WTC11 (cell line): ENCODE data around the gene SNRNP70. TPM values are rescaled to one million over a fixed set of nuclear protein-coding genes. Genes with fewer than 3 reads are reported as not detected.
A peak's percentile ranks its signal among the peaks of the same experiment; 100 is the strongest.

Experiments
- CBFB ChIP-seq: sonication (generic); formaldehyde crosslinking; IDR thresholded peaks from 2 replicates; pipeline ENCODE4 v1.8.1; 2022; ENCODE audit warnings: mild to moderate bottlenecking, low read depth, missing genetic modification reagents
- CREM ChIP-seq: sonication (generic); formaldehyde crosslinking; IDR thresholded peaks from 2 replicates; pipeline ENCODE4 v1.8.1; 2022; ENCODE audit warnings: mild to moderate bottlenecking, missing genetic modification reagents, moderate library complexity
- ELF4 ChIP-seq: sonication (generic); formaldehyde crosslinking; IDR thresholded peaks from 2 replicates; pipeline ENCODE4 v1.8.1; 2022; ENCODE audit warnings: low read depth, mild to moderate bottlenecking, moderate library complexity, missing genetic modification reagents
- FOXJ3 ChIP-seq: sonication (generic); formaldehyde crosslinking; IDR thresholded peaks from 2 replicates; pipeline ENCODE4 v1.9.0; 2021; ENCODE audit warnings: missing genetic modification reagents, mild to moderate bottlenecking, borderline replicate concordance
- GABPB1 ChIP-seq: sonication (generic); formaldehyde crosslinking; IDR thresholded peaks from 2 replicates; pipeline ENCODE4 v1.8.1; 2023; ENCODE audit warnings: mild to moderate bottlenecking, missing genetic modification reagents
- GRHL2 ChIP-seq: fragments of 250-450 bp; sonication (Bioruptor Pico); IDR thresholded peaks from 2 replicates; pipeline ENCODE4 v1.8.0; 2022; ENCODE audit warnings: mild to moderate bottlenecking, moderate library complexity; ENCODE audit not compliant: insufficient replicate concordance, severe bottlenecking
- HMGA2 ChIP-seq: fragments of 250-450 bp; sonication (Bioruptor Pico); IDR thresholded peaks from 2 replicates; pipeline ENCODE4 v1.4.0; 2021; ENCODE audit warnings: mild to moderate bottlenecking, moderate library complexity
- JUN ChIP-seq: sonication (generic); formaldehyde crosslinking; IDR thresholded peaks from 2 replicates; pipeline ENCODE4 v1.8.0; 2023; ENCODE audit warnings: mild to moderate bottlenecking, missing genetic modification reagents
- KAT7 ChIP-seq: sonication (generic); formaldehyde crosslinking; IDR thresholded peaks from 2 replicates; pipeline ENCODE4 v1.8.1; 2023; ENCODE audit warnings: missing genetic modification reagents, mild to moderate bottlenecking, borderline replicate concordance
- MYBL2 ChIP-seq: sonication (generic); formaldehyde crosslinking; IDR thresholded peaks from 2 replicates; pipeline ENCODE4 v1.8.1; 2023; ENCODE audit warnings: mild to moderate bottlenecking, moderate library complexity, missing genetic modification reagents
- NFYB ChIP-seq: sonication (generic); formaldehyde crosslinking; conservative IDR thresholded peaks from 2 replicates; pipeline ENCODE4 v1.8.0; 2022; ENCODE audit warnings: low read depth, missing genetic modification reagents
- NR1H2 ChIP-seq: sonication (generic); formaldehyde crosslinking; IDR thresholded peaks from 2 replicates; pipeline ENCODE4 v1.9.0; 2021; ENCODE audit warnings: mild to moderate bottlenecking, moderate library complexity, missing genetic modification reagents
- NR3C1 ChIP-seq: sonication (generic); formaldehyde crosslinking; conservative IDR thresholded peaks from 2 replicates; pipeline ENCODE4 v1.8.1; 2023; ENCODE audit warnings: low read depth, mild to moderate bottlenecking, missing genetic modification reagents
- OVOL2 ChIP-seq: fragments of 250-450 bp; sonication (Bioruptor Pico); IDR thresholded peaks from 2 replicates; pipeline ENCODE4 v1.9.0; 2021; ENCODE audit warnings: mild to moderate bottlenecking, borderline replicate concordance
- PRRX2 ChIP-seq: fragments of 250-450 bp; sonication (Bioruptor Pico); IDR thresholded peaks from 2 replicates; pipeline ENCODE4 v1.8.0; 2021; ENCODE audit warnings: mild to moderate bottlenecking
- SMAD3 ChIP-seq: sonication (generic); formaldehyde crosslinking; IDR thresholded peaks from 2 replicates; pipeline ENCODE4 v1.8.0; 2022; ENCODE audit warnings: missing genetic modification reagents, mild to moderate bottlenecking, borderline replicate concordance
- SMAD4 ChIP-seq: sonication (generic); formaldehyde crosslinking; IDR thresholded peaks from 2 replicates; pipeline ENCODE4 v1.8.0; 2022; ENCODE audit warnings: mild to moderate bottlenecking, missing genetic modification reagents
- SP1 ChIP-seq: sonication (generic); formaldehyde crosslinking; conservative IDR thresholded peaks from 2 replicates; pipeline ENCODE4 v1.8.1; 2022; ENCODE audit warnings: missing genetic modification reagents
- ZNF121 ChIP-seq: sonication (generic); formaldehyde crosslinking; IDR thresholded peaks from 2 replicates; pipeline ENCODE4 v1.8.0; 2023; ENCODE audit warnings: missing genetic modification reagents
- ZNF219 ChIP-seq: sonication (generic); formaldehyde crosslinking; IDR thresholded peaks from 2 replicates; pipeline ENCODE4 v1.8.0; 2023; ENCODE audit warnings: missing genetic modification reagents, mild to moderate bottlenecking, borderline replicate concordance
- ZNF671 ChIP-seq: fragments of 250-450 bp; sonication (Bioruptor Pico); IDR thresholded peaks from 2 replicates; pipeline ENCODE4 v1.8.0; 2021; ENCODE audit warnings: mild to moderate bottlenecking
- total RNA-seq: library from RNA; stranded (reverse); gene quantifications from 3 replicates; pipeline ENCODE4 v1.2.3, GENCODE V29; 2021
- TF ChIP-seq, protein P1 (sequence below): fragments of 200-600 bp; IDR thresholded peaks from 2 replicates; pipeline ENCODE4 v1.8.0; 2022; ENCODE audit warnings: antibody characterized with exemption
- TF ChIP-seq, protein P2 (sequence below): sonication (generic); formaldehyde crosslinking; IDR thresholded peaks from 2 replicates; pipeline ENCODE4 v1.8.1; 2022; ENCODE audit warnings: mild to moderate bottlenecking, missing genetic modification reagents, moderate library complexity, borderline replicate concordance
- TF ChIP-seq, protein P3 (sequence below): fragments of 250-450 bp; sonication (Bioruptor Pico); IDR thresholded peaks from 2 replicates; pipeline ENCODE4 v1.9.0; 2021; ENCODE audit warnings: mild to moderate bottlenecking
- TF ChIP-seq, protein P4 (sequence below): fragments of 250-450 bp; sonication (Bioruptor Pico); IDR thresholded peaks from 2 replicates; pipeline ENCODE4 v1.9.0; 2021; ENCODE audit warnings: mild to moderate bottlenecking
- TF ChIP-seq, protein P5 (sequence below): fragments of 250-450 bp; sonication (Bioruptor Pico); conservative IDR thresholded peaks from 2 replicates; pipeline ENCODE4 v1.9.0; 2021; ENCODE audit warnings: mild to moderate bottlenecking
- TF ChIP-seq, protein P6 (sequence below): sonication (generic); formaldehyde crosslinking; IDR thresholded peaks from 2 replicates; pipeline ENCODE4 v1.8.1; 2023; ENCODE audit warnings: mild to moderate bottlenecking, missing genetic modification reagents, moderate library complexity
- TF ChIP-seq, protein P7 (sequence below): fragments of 250-450 bp; sonication (Bioruptor Pico); IDR thresholded peaks from 2 replicates; pipeline ENCODE4 v1.9.0; 2021; ENCODE audit warnings: moderate library complexity, mild to moderate bottlenecking, inconsistent platforms, borderline replicate concordance
- TF ChIP-seq, protein P8 (sequence below): sonication (generic); formaldehyde crosslinking; IDR thresholded peaks from 2 replicates; pipeline ENCODE4 v1.8.1; 2022; ENCODE audit warnings: low read depth, mild to moderate bottlenecking, moderate library complexity, missing genetic modification reagents, borderline replicate concordance

The SNRNP70 gene
- total RNA-seq, 1 experiment from 2014 or later, result 266 TPM

DNA sequence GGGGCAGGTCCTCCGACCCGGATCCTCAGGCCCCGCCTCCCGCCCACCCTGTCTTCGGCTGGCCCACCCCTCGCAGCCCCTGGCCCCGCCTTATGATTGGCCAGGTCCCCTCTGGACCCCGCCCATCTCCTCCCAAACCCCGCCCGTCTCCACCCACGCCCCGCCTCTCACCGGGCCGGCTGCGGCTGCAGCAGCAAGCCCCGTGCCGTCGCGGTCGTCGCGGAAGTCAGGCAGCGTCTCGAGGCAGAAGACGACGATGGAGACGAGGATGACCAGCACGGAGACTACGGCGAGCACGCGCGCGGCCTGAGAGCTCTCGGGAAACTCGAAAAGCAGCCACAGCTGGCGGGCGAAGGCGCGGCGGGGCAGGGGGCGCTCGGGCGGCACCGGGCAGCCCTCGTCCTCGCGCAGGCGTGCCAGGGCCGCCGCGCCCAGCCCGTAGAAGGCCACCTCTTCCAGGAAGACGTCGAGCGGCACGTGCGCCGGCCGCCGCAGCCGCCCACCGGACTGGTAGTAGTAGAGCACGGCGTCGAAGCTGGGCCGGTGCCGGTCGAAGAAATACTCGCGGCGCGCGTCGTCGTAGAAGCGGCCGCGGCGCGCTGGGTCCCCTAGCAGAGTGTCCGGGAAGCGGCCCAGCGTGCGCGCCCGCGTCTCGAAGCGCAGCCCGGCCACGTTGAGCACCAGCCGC lies 13.2 kb upstream of the SNRNP70 start (continued):
- TF ChIP-seq NR1H2 (CRISPR knock-in tag) (no peak), ZNF219 (CRISPR knock-in tag) (peak; percentile 78), NR3C1 (peak; percentile 85; the same call in 1 of the 2 replicates), ZNF671 (CRISPR knock-in tag) (no peak), CREM (CRISPR knock-in tag) (peak; percentile 65; the same call in 1 of the 2 replicates), ZNF121 (no peak), MYBL2 (CRISPR knock-in tag) (peak; percentile 91), SMAD4 (CRISPR knock-in tag) (peak; percentile 46; the same call in 1 of the 2 replicates), HMGA2 (CRISPR knock-in tag) (no peak), PRRX2 (no peak), ELF4 (CRISPR knock-in tag) (peak; percentile 66), JUN (peak; percentile 98), SMAD3 (CRISPR knock-in tag) (peak; percentile 60; the same call in 1 of the 2 replicates), NFYB (CRISPR knock-in tag) (peak; percentile 9; the same call in 1 of the 2 replicates), CBFB (CRISPR knock-in tag) (peak; percentile 69; the same call in 1 of the 2 replicates), GRHL2 (CRISPR knock-in tag) (no peak), GABPB1 (CRISPR knock-in tag) (no peak), SP1 (peak; percentile 80), OVOL2 (CRISPR knock-in tag) (no peak), KAT7 (CRISPR knock-in tag) (no peak), FOXJ3 (CRISPR knock-in tag) (no peak)
- TF ChIP-seq, protein P1, sequence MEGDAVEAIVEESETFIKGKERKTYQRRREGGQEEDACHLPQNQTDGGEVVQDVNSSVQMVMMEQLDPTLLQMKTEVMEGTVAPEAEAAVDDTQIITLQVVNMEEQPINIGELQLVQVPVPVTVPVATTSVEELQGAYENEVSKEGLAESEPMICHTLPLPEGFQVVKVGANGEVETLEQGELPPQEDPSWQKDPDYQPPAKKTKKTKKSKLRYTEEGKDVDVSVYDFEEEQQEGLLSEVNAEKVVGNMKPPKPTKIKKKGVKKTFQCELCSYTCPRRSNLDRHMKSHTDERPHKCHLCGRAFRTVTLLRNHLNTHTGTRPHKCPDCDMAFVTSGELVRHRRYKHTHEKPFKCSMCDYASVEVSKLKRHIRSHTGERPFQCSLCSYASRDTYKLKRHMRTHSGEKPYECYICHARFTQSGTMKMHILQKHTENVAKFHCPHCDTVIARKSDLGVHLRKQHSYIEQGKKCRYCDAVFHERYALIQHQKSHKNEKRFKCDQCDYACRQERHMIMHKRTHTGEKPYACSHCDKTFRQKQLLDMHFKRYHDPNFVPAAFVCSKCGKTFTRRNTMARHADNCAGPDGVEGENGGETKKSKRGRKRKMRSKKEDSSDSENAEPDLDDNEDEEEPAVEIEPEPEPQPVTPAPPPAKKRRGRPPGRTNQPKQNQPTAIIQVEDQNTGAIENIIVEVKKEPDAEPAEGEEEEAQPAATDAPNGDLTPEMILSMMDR, result no peak
- TF ChIP-seq, protein P2, sequence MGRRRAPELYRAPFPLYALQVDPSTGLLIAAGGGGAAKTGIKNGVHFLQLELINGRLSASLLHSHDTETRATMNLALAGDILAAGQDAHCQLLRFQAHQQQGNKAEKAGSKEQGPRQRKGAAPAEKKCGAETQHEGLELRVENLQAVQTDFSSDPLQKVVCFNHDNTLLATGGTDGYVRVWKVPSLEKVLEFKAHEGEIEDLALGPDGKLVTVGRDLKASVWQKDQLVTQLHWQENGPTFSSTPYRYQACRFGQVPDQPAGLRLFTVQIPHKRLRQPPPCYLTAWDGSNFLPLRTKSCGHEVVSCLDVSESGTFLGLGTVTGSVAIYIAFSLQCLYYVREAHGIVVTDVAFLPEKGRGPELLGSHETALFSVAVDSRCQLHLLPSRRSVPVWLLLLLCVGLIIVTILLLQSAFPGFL (CRISPR knock-in tag), result no peak
- TF ChIP-seq, protein P3, sequence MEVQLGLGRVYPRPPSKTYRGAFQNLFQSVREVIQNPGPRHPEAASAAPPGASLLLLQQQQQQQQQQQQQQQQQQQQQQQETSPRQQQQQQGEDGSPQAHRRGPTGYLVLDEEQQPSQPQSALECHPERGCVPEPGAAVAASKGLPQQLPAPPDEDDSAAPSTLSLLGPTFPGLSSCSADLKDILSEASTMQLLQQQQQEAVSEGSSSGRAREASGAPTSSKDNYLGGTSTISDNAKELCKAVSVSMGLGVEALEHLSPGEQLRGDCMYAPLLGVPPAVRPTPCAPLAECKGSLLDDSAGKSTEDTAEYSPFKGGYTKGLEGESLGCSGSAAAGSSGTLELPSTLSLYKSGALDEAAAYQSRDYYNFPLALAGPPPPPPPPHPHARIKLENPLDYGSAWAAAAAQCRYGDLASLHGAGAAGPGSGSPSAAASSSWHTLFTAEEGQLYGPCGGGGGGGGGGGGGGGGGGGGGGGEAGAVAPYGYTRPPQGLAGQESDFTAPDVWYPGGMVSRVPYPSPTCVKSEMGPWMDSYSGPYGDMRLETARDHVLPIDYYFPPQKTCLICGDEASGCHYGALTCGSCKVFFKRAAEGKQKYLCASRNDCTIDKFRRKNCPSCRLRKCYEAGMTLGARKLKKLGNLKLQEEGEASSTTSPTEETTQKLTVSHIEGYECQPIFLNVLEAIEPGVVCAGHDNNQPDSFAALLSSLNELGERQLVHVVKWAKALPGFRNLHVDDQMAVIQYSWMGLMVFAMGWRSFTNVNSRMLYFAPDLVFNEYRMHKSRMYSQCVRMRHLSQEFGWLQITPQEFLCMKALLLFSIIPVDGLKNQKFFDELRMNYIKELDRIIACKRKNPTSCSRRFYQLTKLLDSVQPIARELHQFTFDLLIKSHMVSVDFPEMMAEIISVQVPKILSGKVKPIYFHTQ (CRISPR knock-in tag), result no peak
- TF ChIP-seq, protein P4, sequence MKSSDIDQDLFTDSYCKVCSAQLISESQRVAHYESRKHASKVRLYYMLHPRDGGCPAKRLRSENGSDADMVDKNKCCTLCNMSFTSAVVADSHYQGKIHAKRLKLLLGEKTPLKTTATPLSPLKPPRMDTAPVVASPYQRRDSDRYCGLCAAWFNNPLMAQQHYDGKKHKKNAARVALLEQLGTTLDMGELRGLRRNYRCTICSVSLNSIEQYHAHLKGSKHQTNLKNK, result no peak
- TF ChIP-seq, protein P5, sequence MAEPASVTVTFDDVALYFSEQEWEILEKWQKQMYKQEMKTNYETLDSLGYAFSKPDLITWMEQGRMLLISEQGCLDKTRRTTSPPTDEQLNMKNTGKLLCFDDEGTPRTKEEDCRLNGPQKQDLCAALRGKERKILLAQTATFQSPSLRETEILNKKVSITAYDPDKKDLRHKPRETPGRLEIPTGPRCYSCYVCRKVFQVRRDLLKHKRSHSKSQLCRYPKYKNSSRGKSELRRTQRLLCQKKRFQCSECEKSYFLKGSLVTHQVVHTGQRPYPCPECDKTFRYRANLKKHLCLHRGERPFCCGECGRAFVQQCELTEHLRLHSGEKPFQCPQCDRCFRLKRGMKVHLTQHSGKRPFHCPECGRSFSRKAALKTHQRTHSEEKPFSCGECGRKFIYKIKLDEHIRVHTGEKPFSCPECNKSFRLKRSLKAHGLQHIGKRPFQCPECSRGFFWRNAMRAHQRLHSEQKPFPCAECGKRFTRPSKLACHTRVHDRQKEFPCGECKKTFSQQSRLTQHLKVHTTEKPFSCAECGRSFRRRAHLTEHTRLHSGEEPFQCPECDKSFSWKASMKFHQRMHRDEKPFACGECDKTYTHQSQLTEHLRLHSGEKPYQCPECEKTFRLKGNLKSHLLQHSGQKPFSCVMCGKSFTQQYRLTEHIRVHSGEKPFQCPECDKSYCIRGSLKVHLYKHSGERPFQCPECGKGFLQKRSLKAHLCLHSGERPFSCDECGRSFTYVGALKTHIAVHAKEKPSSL (CRISPR knock-in tag), result no peak
- TF ChIP-seq, protein P6, sequence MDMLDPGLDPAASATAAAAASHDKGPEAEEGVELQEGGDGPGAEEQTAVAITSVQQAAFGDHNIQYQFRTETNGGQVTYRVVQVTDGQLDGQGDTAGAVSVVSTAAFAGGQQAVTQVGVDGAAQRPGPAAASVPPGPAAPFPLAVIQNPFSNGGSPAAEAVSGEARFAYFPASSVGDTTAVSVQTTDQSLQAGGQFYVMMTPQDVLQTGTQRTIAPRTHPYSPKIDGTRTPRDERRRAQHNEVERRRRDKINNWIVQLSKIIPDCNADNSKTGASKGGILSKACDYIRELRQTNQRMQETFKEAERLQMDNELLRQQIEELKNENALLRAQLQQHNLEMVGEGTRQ (CRISPR knock-in tag), result peak; percentile 48
- TF ChIP-seq, protein P7, sequence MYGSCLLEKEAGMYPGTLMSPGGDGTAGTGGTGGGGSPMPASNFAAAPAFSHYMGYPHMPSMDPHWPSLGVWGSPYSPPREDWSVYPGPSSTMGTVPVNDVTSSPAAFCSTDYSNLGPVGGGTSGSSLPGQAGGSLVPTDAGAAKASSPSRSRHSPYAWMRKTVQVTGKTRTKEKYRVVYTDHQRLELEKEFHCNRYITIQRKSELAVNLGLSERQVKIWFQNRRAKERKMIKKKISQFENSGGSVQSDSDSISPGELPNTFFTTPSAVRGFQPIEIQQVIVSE (CRISPR knock-in tag), result no peak
- TF ChIP-seq, protein P8, sequence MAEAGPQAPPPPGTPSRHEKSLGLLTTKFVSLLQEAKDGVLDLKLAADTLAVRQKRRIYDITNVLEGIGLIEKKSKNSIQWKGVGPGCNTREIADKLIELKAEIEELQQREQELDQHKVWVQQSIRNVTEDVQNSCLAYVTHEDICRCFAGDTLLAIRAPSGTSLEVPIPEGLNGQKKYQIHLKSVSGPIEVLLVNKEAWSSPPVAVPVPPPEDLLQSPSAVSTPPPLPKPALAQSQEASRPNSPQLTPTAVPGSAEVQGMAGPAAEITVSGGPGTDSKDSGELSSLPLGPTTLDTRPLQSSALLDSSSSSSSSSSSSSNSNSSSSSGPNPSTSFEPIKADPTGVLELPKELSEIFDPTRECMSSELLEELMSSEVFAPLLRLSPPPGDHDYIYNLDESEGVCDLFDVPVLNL (CRISPR knock-in tag), result peak; percentile 90
